PC-9 (cell line): ENCODE results near the gene CCDC182. TPM values are rescaled to one million over a fixed set of nuclear protein-coding genes. Genes with fewer than 3 reads are reported as not detected.

Experiments
- BruUV-seq: library from RNA; stranded (reverse); fragments of 400-500 nt; replicated peaks from 2 replicates; lab custom pipeline; 2021; lab: Mats Ljungman, UMichigan
- CTCF ChIA-PET: fragments of 300-600 bp; sonication (Branson Sonifier 250); formaldehyde crosslinking; loops from one replicate; lab custom pipeline; 2022; ENCODE audit warnings: antibody characterized with exemption; lab: Charles Lee
- POLR2A ChIA-PET: fragments of 300-600 bp; sonication (Branson Sonifier 250); formaldehyde crosslinking; loops from one replicate; lab custom pipeline; 2022; ENCODE audit warnings: antibody characterized with exemption; ENCODE audit not compliant: unreplicated experiment; lab: Charles Lee
- DNase-seq, 2 experiments: peaks; one replicate each; pipeline versions ENCODE4 v3.0.0 to v3.0.0-alpha.2; 2015 to 2022; ENCODE audit warnings: mixed read lengths in 1 of 2
- H2AFZ ChIP-seq: fragments of 200-600 bp; sonication (generic); 2 replicates; pipeline ENCODE4 v1.8.1; 2017; ENCODE audit warnings: antibody characterized with exemption
- H3F3A ChIP-seq: fragments of 200-600 bp; sonication (generic); 2 replicates; pipeline ENCODE4 v1.8.1; 2017; ENCODE audit warnings: antibody characterized with exemption, mild to moderate bottlenecking, low read depth; ENCODE audit not compliant: insufficient read depth
- H3K27ac ChIP-seq: fragments of 200-600 bp; sonication (generic); 2 replicates; pipeline ENCODE4 v1.6.1; 2016; ENCODE audit warnings: mixed run types
- H3K27me3 ChIP-seq: fragments of 200-600 bp; sonication (generic); 2 replicates; pipeline ENCODE4 v1.6.1; 2016; ENCODE audit warnings: low read depth, mixed run types; ENCODE audit not compliant: insufficient read depth
- H3K36me3 ChIP-seq: fragments of 200-600 bp; sonication (generic); 2 replicates; pipeline ENCODE4 v1.6.1; 2016; ENCODE audit warnings: low read depth, mixed run types
- H3K4me1 ChIP-seq: fragments of 200-600 bp; sonication (generic); replicated peaks from 2 replicates; pipeline ENCODE4 v1.6.1; 2016; ENCODE audit warnings: mixed run types; ENCODE audit not compliant: insufficient read depth
- H3K4me2 ChIP-seq: fragments of 200-600 bp; sonication (generic); 2 replicates; pipeline ENCODE4 v1.6.1; 2017; ENCODE audit warnings: mixed run types
- H3K4me3 ChIP-seq: fragments of 200-600 bp; sonication (generic); 2 replicates; pipeline ENCODE4 v1.6.1; 2016; ENCODE audit warnings: mixed run types
- H3K79me2 ChIP-seq: fragments of 200-600 bp; sonication (generic); 2 replicates; pipeline ENCODE4 v1.6.1; 2017; ENCODE audit warnings: low read depth, mixed run types
- H3K9me2 ChIP-seq: fragments of 200-600 bp; sonication (generic); 2 replicates; pipeline ENCODE4 v1.8.1; 2017; ENCODE audit warnings: mild to moderate bottlenecking; ENCODE audit not compliant: insufficient read depth
- H3K9me3 ChIP-seq: fragments of 200-600 bp; sonication (generic); 2 replicates; pipeline ENCODE4 v1.8.1; 2016; ENCODE audit warnings: low read depth; ENCODE audit not compliant: insufficient read depth
- H4K20me1 ChIP-seq: fragments of 200-600 bp; sonication (generic); 2 replicates; pipeline ENCODE4 v1.8.1; 2017; ENCODE audit not compliant: insufficient read depth
- CTCF ChIP-seq: fragments of 200-600 bp; sonication (generic); conservative IDR thresholded peaks from 2 replicates; pipeline ENCODE4 v1.6.1; 2017; ENCODE audit warnings: mixed run types, antibody characterized with exemption, mild to moderate bottlenecking, moderate library complexity
- EZH2 ChIP-seq: fragments of 200-600 bp; sonication (generic); IDR thresholded peaks from 2 replicates; pipeline ENCODE4 v1.8.0; 2017; ENCODE audit warnings: antibody characterized with exemption, low read depth
- intact Hi-C: fragments of 100-400 bp; cut with micrococcal nuclease; formaldehyde crosslinking; loops from one replicate; pipeline ENCODE4 v1.10.0; 2022; ENCODE audit not compliant: unreplicated experiment
- total RNA-seq: library from RNA; stranded (reverse); gene quantifications from 2 replicates; pipeline ENCODE4 v1.2.3, GENCODE V29; 2021

Gene CCDC182
- total RNA-seq, 1 experiment from 2014 or later = not detected

GRCh38 chr17:57723427-57724025 is 21.6 kb downstream of the CCDC182 start:
- TF ChIP-seq CTCF (no peak), EZH2 (no peak)
- Histone ChIP-seq H3K4me2 (no peak overlapping the region), H3K9me3 (no peaks in the 10 kb centered on the region), H3K4me3 (no peak overlapping the region), H3K27me3 (peaks cover 90% of the 10 kb centered on the region), H2AFZ (no peak overlapping the region), H3K9me2 (no peaks in the 10 kb centered on the region), H3K4me1 (no peaks in the 10 kb centered on the region), H3K27ac (no peak overlapping the region), H4K20me1 (no peaks in the 10 kb centered on the region), H3K36me3 (no peaks in the 10 kb centered on the region), H3K79me2 (no peaks in the 10 kb centered on the region), H3F3A (no peaks in the 10 kb centered on the region)
- intact Hi-C loops = no loop called here
- BruUV-seq = no TSS peak
- DNase-seq = no peak
- POLR2A ChIA-PET = no interaction called here
- CTCF ChIA-PET = no interaction called here

- H3K36me3 ChIP-seq = no peaks in the 10 kb centered on the region
- no peaks in the 10 kb centered on the region for H3K9me3 ChIP-seq
- no peak overlapping the region for H3K4me3 ChIP-seq
- H3K27ac ChIP-seq = no peak overlapping the region
- H2AFZ ChIP-seq = no peak overlapping the region
- no TSS peak for BruUV-seq
- H3K4me2 ChIP-seq = no peak overlapping the region
- intact Hi-C loops = no loop called here
- ChIA-PET POLR2A (no interaction called here), CTCF (no interaction called here)
- no peak for DNase-seq
- no peaks in the 10 kb centered on the region for H3K4me1 ChIP-seq
- H3K9me2 ChIP-seq = no peaks in the 10 kb centered on the region
- H4K20me1 ChIP-seq = no peaks in the 10 kb centered on the region
- TF ChIP-seq CTCF = no peak
- no peak for TF ChIP-seq EZH2
- H3K79me2 ChIP-seq = no peaks in the 10 kb centered on the region
- no peaks in the 10 kb centered on the region for H3F3A ChIP-seq
- peaks cover 90% of the 10 kb centered on the region for H3K27me3 ChIP-seq
Observed at GRCh38 chr17:57722704-57723043, 22.4 kb downstream of the CCDC182 start.

GRCh38 chr17:57721967-57722703 is 23.0 kb downstream of the CCDC182 start:
- Histone ChIP-seq H3F3A (no peaks in the 10 kb centered on the region), H3K36me3 (no peaks in the 10 kb centered on the region), H2AFZ (no peak overlapping the region), H3K27ac (no peak overlapping the region), H3K79me2 (no peaks in the 10 kb centered on the region), H3K9me2 (no peaks in the 10 kb centered on the region), H3K4me1 (no peaks in the 10 kb centered on the region), H3K27me3 (peaks cover 91% of the 10 kb centered on the region), H3K4me2 (no peak overlapping the region), H3K4me3 (no peak overlapping the region), H4K20me1 (no peaks in the 10 kb centered on the region), H3K9me3 (no peaks in the 10 kb centered on the region)
- BruUV-seq = no TSS peak
- ChIA-PET POLR2A (no interaction called here), CTCF (no interaction called here)
- intact Hi-C loops = no loop called here
- TF ChIP-seq CTCF (no peak), EZH2 (no peak)
- DNase-seq = no peak
